Stimulated activated CD4-positive, alpha-beta T cell treated with anti-CD3 and anti-CD28 coated beads, TNF-alpha, amount 100 ng/mL, for 24 hours (primary cell): ENCODE results near the gene ACTR8.

Source experiments
- DNase-seq, 3 experiments: peaks; one replicate each; pipeline ENCODE4 v3.0.0-alpha.2; 2020; ENCODE audit warnings: low read depth in 3 of 3

Gene ACTR8

GRCh38 chr3:53834429-53835095, 47.4 kb downstream of the ACTR8 start:
- DNase-seq, result no peak

- no peak for DNase-seq
Observed at GRCh38 chr3:53833700-53834099, 48.3 kb downstream of the ACTR8 start.

DNA sequence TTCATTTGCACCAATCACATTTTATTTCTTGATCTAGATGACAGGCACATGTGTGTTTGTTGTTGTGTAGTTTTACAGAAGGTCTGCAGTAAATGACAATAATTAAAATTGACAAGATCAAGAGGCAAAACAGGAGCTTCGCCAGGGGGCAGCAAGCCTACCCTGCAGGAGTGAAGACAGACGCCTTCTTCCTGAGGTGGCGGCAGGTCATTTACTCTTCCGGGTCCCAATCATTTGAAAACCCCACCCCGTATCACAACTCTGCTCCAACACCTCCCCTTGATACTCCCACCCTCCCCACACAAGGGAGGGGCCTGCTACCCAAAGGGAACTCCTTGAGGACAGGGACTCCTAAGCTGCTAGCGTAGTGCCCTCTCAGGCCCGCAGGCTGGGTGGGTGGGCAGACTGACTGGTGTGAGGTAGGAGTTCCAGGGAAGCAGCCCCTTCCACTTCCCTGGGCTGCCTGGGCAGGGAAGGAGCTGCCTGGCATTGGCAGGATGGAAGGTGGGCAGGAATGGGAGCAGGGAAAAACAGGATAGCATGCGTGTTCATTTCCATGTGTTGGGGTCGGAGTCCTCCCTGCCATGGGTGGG, 48.8 kb downstream of the ACTR8 start:
- no peak for DNase-seq

DNA sequence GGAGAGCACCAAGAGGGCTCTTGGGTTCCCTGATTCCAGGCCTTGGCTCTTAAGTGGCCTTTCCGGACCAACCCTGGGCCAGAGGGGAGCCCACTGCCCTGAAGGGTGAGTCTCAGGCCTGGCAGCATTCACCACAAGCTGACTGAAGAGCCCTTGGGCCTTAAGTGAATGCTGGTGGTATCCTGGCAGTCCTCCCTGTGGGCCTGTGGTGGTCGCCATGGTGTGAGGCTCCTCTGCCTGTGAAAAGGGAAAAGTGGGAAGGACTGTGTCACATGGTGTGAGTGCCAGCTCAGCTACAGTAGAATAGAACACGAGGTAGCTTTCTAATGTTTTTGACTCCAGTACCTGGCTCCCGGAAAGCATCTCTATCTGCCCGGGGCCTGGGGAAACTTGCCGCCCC, 51.0 kb downstream of the ACTR8 start:
- DNase-seq, result no peak

DNA sequence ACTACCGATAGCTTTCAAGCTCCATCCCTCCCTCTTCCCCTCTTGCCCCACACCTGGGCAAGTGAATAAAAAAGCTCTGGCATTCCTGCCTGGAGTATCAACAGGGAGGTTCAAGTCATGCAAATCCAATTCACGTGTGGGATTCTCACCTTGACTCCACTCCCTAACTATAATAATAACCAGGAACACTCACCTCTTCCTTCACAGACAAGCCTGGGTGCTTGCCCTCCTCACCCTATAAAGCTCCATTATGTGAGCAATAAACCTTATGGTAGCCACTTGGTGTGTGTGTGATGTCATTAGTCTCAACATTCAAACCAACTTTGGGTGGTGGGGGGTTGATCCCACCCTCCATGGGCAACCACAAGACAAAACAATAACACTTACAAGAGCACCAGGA, 52.3 kb downstream of the ACTR8 start:
- no peak for DNase-seq

DNA sequence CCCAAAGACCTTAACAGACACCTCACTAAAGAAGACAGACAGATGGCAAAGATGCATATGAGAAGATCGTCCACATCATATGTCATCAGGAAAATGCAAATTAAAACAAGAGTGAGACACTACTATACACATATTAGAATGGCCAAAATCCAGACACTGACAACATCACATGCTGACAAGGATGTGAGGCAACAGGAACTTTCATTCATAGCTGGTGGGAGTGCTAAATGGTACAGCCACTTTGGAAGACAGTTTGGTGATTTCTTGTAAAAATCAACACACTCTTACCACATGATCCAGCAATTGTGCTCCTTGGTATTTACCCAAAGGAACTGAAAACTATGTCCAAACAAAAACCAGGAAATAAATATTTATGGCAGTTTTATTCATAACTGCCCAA, 53.4 kb downstream of the ACTR8 start:
- no peak for DNase-seq

DNA sequence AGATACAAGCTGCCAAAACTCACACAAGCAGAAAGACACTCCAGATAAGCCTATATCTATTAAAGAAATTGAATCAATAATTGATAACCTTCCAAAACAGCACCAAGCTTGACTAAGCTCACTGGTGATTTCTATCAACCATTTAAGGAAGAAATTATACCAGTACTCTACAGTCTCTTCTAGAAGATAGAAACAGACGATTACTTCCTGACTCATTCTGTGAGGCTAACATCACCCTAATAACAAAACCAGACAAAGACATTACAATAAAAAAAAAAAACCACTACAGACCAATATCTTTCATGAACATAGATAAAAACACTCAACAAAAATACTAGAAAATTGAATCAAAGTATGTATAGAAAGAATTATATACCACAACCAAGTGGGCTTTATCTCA, 55.9 kb downstream of the ACTR8 start:
- no peak for DNase-seq

DNA sequence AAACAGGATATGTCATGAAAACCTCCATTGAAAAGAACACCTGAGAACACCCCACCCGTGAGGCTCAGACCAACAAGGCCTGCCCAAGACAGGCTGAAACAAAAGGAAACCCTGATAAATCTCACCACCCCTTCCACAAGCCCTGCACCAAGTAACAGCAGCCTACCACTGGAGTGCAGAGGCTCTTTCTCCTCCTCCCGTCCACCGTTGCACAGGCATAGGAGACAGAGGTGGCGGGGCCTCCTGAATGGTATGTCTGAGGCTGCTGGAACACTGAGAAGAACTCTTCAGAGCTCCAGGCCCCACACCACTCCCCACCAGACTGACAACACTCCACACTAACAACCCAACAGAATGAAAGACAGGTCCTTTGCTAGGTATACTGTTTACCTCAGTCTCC, 57.2 kb downstream of the ACTR8 start:
- DNase-seq, result no peak

DNA sequence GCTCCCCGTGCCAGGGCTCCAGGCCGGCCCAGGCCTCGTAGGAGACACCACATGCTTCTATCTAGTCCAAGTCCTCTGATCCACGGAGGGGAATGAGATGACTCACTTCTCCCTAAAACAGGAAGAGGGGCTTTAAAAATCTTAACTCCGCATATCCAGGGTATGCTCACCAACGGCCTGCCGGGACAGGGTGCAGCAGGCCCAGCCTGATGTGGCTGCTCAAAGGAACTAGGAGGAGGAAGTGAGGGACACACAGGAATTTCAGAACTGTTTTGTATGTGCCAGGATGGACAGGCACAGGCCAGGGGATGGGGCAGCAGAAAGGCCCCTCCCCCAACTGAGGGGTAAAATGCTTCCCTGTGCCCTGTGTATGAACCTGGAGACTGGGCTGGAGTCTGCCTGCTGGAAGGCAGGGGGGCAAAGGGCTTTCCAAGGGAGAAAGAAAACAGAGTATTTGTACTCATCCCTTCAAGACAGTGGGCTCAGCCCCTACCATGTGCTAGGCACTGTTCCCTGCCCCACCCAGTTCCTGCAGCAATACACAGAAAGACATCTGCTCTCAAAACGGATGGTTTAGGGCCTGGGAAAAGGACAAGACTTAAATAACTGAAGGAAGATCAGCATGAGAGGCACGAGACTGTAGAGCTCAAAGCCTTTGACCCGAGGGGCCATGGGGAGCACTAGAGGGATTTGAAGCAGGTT, 57.8 kb downstream of the ACTR8 start:
- no peak for DNase-seq

DNA sequence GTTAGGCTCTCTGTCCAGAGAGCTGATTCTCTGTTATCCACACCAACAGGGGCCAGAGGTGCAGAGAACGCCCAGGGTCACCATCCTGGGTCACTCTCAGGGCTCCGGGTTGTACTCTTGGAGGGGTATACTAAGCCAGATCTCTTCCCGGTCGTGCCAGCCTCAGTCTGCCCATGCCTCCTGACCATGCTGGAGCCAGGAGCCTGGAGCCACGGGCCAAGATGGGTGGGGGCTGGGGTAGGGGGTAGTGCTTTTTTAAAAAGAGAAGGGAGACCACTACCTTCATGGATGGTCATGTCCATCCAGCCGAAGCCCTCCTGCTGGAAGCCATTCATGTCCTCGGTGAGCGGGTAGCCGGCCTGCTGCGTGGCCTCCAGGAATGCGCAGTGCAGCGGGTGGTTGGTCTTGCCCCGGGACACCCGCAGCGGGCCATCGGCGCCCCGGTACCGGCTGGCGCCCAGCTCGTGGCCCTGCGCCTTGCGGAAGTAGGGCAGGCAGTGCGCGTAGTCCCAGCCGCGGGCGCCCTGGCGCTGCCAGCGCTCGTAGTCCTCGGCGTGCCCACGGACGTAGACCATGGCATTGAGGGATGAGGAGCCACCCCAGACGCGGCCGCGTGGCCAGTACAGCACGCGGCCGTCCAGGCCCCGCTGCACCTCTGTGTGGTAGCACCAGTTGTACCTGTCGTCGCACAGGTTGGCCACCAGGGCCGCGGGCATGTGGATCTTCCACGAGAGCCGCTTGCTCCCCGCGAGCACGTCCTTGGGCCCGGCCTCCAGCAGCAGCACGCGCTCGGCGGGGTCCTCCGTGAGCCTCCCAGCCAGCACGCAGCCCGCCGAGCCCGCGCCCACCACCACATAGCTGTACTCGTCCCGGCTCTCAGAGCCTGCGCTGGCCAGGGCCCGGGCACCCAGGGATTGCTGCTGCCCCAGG, 58.7 kb downstream of the ACTR8 start:
- no peak for DNase-seq

DNA sequence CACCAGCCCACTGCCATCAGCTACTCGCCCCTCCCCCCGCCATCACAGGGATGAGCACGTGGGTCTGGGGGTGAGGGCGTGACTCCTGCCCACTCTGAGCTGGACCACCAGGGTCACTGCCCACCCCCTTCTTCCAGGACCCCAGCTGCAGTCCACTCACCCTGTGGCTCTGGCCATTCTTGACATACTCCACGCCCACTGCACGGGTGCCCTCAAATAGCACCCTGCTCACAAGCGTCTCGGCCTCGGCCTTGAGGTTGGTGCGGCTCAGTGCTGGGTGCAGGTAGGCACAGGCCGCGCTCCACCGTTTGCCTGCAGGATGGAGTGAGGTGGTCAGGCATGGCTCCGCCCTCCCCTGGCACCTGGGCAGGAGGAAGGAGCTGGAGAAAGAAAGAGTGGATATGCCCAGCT, 59.6 kb downstream of the ACTR8 start:
- DNase-seq, result no peak

DNA sequence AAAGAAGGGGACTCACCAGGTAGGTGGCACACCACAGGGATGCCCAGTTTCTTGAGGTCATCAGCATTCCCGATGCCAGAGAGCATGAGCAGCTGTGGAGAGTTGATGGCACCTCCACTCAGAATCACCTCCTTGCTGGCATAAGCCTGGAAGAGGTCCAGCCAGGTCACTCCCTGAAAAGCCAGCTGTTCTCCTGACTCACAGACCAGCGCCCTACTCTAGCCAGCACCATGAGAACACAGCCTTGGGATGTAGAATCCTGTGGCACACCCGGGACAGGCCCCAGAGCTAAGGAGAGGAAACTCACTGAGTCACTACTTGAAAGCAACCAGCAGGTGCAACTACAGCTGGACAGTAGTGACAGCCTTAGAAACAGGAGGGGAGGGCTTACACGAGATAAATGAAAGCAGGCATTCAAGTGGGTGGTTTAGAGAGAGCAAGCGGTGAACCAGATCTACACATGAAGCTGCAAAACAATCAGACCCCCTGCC, 60.3 kb downstream of the ACTR8 start:
- DNase-seq, result no peak

- no peak for DNase-seq
Observed at GRCh38 chr3:53820756-53821580, 61.0 kb downstream of the ACTR8 start.

DNA sequence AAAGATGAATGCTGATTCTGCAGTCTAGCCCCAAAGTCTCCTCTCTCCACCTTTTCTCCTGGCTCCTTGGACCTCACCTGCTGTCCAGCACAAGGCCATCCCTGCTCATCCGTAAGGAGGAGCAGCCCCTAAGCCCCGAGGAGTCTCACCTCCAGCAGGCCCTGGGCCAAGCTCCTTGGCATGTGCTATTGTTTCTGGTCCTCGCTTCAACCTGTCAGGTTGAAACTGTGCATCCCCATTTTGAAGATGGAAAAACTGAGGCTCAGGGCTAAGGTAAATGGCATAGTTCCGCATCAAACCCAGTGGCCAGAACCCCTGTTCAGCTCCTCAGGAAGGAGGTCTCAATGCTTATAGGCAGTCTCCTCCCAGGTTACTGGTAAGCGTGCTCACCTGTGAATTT, 61.9 kb downstream of the ACTR8 start:
- DNase-seq, result no peak

GRCh38 chr3:53819163-53819868, 62.6 kb downstream of the ACTR8 start:
- no peak for DNase-seq

DNA sequence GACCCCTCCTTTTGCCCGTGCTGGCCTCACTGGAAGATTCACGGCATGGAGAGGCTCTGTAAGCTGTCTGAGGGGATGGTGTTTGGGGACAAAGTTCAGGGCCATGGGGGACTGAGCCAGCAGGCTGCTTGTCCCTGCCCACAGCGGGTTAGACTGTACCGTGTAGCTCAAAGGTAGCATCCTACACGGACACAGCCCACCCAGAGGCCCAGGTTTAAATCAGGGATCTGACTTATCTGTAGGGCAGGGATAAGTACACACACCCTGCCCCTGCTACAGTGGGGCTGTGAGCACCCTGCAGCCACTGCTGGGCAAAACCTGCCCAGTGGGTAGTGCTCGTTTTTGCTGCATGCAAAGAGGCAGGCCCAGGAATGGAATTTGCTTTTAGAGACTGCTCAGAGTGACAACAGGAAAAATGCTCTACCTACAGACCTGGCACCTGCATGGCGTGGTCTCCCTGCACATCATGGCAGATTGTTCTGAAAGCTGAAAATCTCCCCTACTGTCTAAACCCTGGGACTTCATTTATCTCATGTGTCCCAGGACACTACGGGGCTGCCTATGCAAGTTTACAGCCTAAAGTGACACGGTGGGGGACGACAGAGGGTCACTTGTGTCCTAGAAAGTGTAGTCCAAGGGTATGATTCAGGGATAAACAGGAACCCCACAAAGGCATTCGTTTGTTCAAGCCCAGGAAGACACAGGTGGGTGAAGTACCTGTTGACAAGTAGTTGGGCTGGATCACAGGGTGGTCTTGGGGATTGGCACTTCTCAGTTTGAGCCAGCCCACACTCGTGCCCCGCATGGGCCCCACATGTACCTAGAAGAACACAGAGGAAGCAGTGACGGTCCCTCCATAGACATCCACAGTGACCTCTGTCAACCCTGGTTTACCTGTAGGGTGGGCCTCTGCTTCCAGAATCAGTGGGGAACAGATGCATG, 63.5 kb downstream of the ACTR8 start:
- DNase-seq, result no peak

- no peak for DNase-seq
Observed at GRCh38 chr3:53817809-53818208, 64.1 kb downstream of the ACTR8 start.

DNA sequence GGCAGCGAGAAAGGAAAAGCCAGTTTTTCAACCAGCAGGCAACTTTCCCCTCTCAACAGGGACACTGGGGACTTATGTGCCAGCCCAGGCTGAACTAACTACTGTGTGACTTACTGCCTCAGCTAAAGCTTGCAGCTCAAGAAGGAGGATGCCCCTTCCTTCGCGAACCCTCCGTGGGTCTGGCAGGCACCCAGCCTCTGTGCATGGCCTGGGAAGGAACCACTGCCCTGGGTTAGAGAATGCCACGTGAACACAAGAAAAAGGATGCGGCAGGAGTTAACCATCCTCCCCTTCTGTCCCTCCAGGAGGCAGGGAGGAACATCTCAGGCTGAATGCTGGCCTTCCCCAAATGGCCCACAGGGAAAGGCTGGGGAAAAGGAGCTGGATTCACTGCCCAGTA, 64.7 kb downstream of the ACTR8 start:
- no peak for DNase-seq
